Stimulated activated CD8-positive, alpha-beta memory T cell treated with anti-CD3 and anti-CD28 coated beads, Interleukin-4, amount 100 ng/mL, for 48 hours (primary cell): ENCODE results near the gene C1D.

ENCODE experiments used
- DNase-seq: peaks from one replicate; pipeline ENCODE4 v3.0.0-alpha.2; 2020

C1D gene

GRCh38 chr2:68057658-68058396, 5.0 kb downstream of the C1D start:
- DNase-seq = no peak

GRCh38 chr2:68052717-68053422, 9.9 kb downstream of the C1D start:
- DNase-seq = no peak

DNA sequence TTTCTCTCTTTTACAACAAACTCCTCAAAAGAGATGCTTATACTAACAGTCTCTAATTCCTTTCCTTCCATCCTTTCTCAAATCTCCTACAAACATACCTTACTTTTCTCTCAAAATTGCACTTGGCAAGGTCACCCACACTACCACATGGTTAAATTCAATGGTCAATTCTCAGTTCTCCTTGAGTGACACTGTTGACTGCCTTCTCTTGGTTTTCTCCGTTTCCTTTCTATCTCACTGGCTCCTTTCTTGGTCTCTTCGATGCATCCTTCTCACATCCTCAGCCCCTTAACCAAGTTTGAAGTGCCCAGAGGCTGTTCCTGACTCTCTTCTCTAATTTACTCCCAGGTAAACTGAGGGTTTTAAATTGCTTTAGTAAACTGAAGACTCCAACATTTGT, 12.5 kb downstream of the C1D start:
- no peak for DNase-seq

GRCh38 chr2:68046642-68047240, 16.1 kb downstream of the C1D start:
- no peak for DNase-seq

- no peak for DNase-seq
Measured at GRCh38 chr2:68046224-68046623, 16.6 kb downstream of the C1D start.

- DNase-seq = no peak
Measured at GRCh38 chr2:68045342-68045741, 17.5 kb downstream of the C1D start.

DNA sequence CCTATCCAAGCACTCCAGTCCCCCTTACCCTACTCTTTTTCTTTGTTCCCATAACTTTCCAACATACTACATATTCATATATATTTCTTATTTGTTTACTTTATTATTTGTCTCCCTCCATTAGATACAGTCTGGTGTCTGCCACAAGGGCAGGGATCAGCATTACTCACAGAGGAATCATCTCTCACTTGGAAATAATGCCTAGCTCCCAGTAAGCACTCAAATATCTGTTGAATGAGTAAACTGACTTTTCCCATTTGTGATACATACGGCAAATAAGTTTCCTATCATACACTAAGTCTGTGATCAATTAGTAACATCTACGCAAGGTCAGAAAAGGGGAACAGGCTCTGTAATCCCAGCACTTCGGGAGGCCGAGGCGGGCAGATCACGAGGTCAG, 18.7 kb downstream of the C1D start:
- DNase-seq = no peak

DNA sequence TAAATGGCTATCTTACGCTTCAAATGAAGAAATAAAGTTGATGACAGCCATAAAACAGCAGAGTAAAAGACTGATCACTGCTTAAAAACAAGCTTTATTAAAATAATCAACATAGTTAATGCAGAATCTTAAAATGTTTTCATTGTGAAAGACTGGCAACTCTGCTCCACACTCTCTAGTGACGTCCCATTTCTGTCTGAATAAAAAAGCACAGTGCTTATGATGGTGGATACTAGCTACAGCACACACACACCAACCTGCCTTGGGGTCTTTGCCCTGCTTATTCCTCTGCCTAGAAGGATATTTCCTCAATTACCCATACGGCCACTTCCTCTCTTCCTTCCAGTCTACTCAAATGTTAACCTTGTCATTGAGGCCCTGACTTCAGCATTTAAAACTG, 19.1 kb downstream of the C1D start:
- no peak for DNase-seq

DNA sequence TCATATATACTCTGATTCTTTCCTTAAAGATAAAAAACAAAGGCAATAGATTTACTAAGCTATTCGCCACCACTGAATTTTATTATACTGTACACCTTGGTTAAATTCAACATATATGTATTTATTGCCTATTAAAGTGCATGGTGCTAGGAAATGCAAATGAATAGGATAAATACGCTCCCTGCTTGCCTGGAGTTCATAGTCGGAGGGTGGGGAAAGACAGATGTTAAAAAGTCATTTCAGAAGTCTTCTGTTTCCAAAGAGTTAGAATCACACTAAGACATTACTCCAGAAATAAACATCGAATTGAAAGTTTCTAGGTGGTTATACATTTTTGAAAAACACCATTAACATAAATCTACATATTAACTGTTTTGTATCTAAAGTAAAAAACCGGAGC, 19.8 kb downstream of the C1D start:
- no peak for DNase-seq

DNA sequence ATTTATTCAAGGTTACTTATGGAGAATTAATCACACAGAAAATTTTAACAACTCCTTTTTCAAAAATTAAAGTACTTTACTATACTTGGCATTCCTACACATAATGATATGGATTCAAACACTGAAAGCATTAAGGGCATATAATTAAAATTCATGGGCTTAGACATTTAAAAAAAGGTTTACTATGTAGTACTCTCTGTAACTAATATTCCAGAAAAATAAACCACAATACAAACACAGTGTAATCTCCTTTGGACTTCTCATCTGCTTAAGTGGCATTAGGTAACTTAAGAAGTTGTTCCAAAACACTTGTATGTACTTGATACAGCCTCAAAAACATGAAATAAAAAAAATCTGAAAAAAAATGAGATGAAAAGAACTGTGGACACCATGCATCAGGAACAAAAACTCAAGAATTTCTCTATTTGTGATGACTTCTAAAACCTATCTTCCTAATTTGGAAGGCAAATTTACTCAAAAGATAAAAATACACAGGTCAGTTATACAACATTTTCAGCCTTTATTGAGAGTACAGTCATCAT, 21.0 kb downstream of the C1D start:
- DNase-seq = no peak

DNA sequence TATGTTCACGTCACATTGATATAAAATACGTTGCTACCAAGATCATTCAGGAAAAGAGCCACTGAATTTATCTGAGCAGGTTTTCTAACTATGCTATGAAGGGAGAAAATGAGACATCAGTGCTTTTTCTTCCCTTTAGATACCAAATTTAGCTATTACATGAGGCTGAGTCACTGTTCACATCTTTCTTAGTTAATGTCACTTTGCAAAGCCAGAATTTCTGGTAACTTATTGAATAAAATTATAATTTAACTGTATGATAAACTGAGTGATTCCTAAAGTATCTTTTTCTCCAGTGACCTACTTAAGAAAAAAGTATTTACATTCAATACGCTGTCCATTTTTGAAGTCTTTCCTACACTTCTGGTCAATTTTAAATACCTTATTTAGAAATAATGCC, 22.7 kb downstream of the C1D start:
- DNase-seq = no peak

- no peak for DNase-seq
Measured at GRCh38 chr2:68039317-68039716, 23.5 kb downstream of the C1D start.

DNA sequence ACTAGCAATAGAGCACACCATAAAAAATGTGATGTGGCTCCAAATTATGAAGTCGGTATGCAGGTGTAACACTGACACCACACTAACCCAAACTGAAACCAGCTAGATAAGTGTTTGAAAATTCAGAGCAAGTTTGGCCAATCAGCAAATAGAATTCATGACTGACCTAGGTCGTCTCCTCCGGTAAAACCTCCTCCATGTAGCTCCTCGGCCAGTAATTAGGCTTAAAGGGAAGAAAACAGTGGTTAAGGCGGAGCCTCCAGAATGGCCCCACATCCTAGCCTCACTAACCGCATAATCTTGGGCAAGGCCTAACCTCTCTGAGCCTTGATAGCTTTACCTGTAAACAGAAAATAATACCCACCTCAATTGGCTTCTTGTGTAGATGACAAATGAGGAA, 30.1 kb downstream of the C1D start:
- no peak for DNase-seq

GRCh38 chr2:68031542-68032160, 31.2 kb downstream of the C1D start:
- DNase-seq = no peak

DNA sequence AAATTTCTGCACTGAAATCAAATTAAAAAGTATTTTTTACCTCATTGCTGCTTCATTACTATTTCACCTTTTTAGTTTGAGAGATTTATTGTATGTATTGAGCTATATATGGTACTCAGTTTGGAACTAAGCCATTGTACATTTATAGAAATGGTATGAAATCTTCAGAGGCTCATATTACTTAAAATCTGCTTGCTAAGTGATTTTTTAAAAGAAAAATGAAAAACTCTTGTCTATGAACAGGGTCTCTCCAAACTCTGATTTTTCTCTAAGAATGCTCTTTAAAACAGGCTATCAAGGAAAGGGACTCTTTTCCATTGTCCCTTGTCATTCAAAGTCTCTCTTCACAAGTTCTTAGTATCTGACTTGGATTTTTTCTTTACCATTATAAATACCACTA, 31.8 kb downstream of the C1D start:
- DNase-seq = no peak

DNA sequence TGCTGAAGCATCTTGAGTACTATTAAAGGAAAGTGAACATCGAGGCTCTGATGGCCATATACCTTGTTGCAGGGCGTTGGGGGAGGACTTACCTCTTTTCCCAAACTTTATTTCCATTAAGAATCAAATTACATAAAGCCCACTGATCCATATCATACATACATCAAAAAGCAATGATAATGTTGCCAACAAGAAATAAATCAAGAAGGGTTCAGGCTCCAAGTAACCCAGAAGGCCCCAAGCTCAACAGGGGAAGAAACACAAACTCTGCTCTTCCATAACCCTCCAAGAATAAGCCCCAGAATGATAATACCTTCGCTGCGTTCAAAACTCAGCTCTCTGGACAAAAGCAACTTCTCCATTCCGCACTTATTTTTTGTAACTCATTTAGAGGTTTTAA, 32.3 kb downstream of the C1D start:
- no peak for DNase-seq

GRCh38 chr2:68027959-68028358, 34.8 kb downstream of the C1D start:
- DNase-seq = no peak

- DNase-seq = no peak
Measured at GRCh38 chr2:68024450-68024849, 38.4 kb downstream of the C1D start.

- no peak for DNase-seq
Measured at GRCh38 chr2:68023904-68024303, 38.9 kb downstream of the C1D start.

GRCh38 chr2:68018727-68019126, 44.1 kb downstream of the C1D start:
- DNase-seq = no peak

DNA sequence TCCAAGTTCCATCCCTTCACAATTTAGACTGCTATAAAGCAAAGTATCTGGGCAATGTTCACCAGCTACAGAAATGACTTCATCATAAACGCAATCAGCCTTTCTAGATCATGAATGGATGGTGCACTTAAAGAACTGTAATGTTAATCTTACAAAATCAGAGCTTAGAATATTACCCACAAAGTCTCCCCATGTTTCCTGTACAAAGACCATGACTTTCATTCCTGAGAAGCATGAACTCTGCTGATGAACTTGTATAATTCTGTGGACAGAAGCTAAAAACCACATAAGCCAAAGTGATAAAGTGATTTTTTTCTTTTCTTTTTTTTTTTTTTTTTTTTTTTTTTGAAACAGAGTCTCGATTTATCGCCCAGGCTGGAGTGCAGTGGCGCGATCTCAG, 53.3 kb downstream of the C1D start:
- DNase-seq = no peak

DNA sequence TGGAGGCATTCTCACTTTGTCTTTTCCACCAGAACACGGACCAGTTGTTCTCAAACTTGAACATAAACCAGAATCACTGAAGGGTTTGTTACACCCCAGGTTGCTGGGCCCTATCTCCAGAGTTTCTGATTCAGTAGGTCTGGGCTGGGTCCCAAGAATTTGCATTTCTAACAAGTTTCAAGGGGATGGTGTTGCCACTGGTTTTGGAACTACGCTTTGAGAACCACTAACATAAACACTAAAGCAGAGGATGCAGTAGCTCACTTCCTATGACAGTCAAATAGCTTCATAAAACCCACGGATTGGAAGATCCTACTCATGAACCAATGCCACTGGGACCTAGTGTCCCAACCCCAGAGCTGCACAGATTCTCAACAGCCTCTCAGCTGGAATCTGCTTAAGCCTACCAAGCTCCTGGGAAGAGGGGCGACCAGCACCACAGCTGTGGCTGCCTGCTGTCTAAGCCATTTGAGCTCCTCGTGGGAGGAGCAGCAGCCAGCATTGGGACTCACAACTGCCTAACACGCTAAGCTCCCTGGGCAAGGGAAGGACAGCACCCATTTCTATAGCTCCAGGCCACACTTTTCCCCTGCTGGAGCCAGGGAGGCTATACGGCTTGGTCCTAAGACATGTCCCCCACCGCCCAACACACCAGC, 62.5 kb downstream of the C1D start:
- no peak for DNase-seq

DNA sequence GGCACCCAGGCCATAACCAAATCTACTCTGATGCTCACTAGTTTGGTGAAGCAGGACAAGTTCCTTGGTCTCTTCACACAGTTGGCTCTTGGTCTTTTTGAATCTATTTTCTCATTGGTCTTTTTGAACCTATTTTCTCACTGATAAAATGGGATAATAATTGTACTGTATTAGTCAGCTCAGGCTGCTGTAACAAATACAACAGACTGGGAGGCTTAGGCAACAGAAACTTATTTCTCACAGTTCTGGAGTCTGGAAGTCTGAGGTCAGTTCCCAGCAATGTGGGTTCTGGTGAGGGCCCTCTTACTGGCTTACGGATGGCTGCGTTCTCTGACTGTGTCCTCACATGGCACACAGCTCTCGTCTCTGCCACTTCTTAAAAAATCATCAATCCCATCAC, 63.5 kb downstream of the C1D start:
- no peak for DNase-seq
